GM20000 (cell line): ENCODE data around the gene WDR27.

ENCODE experiments used
- DNase-seq: peaks from one replicate; pipeline ENCODE4 v3.0.0; 2012; ENCODE audit warnings: low spot score
- CTCF ChIP-seq: IDR thresholded peaks from 2 replicates; pipeline ENCODE4 v1.5.1; 2012; ENCODE audit warnings: mild to moderate bottlenecking, control low read depth; ENCODE audit errors: extremely low read depth, missing control alignments

The WDR27 gene

GRCh38 chr6:169691260-169691659, 10.6 kb downstream of the WDR27 start:
- TF ChIP-seq CTCF, result no peak

GRCh38 chr6:169689287-169689686, 12.5 kb downstream of the WDR27 start:
- DNase-seq, result no peak

More at GRCh38 chr6:169691260-169691659, 10.6 kb downstream of the WDR27 start:
- DNase-seq, result no peak

GRCh38 chr6:169685860-169686259, 16.0 kb downstream of the WDR27 start:
- no peak for DNase-seq
- no peak for TF ChIP-seq CTCF

More at GRCh38 chr6:169689287-169689686, 12.5 kb downstream of the WDR27 start:
- no peak for TF ChIP-seq CTCF

GRCh38 chr6:169684056-169684455, 17.8 kb downstream of the WDR27 start:
- TF ChIP-seq CTCF, result no peak
- DNase-seq, result no peak

- no peak for DNase-seq
- no peak for TF ChIP-seq CTCF
These were observed 23.5 kb downstream of the WDR27 start for GRCh38 chr6:169678342-169678741.

GRCh38 chr6:169677096-169677495, 24.7 kb downstream of the WDR27 start:
- TF ChIP-seq CTCF, result no peak
- DNase-seq, result no peak

GRCh38 chr6:169675011-169675410, 26.8 kb downstream of the WDR27 start:
- no peak for TF ChIP-seq CTCF
- DNase-seq, result no peak
